Measurements from ENCODE around the gene ZNF784. TPM values are rescaled to one million over a fixed set of nuclear protein-coding genes. Genes with fewer than 3 reads are reported as not detected.

The ZNF784 gene
- total and polyA plus RNA-seq, 9 of the 15 experiments (the other 6 are each of a cell fraction or from before 2014, with no cell fraction given): 0.14 to 6.1 (median 2.1) TPM

GRCh38 chr19:55621205-55621672, 3.1 kb downstream of the ZNF784 start:
- in situ Hi-C loops (cut with MboI): loop anchor here (10.0 kb wide), 1 partner anchor 336 kb away; the partner anchor contains the start of genes BRSK1 and HSPBP1
- POLR2A ChIA-PET: interaction anchor here (1.0 to 2.0 kb wide), 2 partner anchors 15 to 22 kb away, joined by 4 to 11 read pairs; partner anchors contain the start of genes FIZ1 and ZNF865

More at GRCh38 chr19:55621205-55621672, 3.1 kb downstream of the ZNF784 start:
- no peak overlapping the region for H3K4me2 ChIP-seq (ENCODE audit: insufficient read depth, low read length)
- DNase-seq (ENCODE audit: extremely low read depth in 1 of 4, low spot score in 3 of 4) (peak in 1 of 4 experiments; percentile 6), ATAC-seq (no peak), FAIRE-seq (no peak)
- 83% methylated on average over 7 of the region's 9 CpGs for WGBS (ENCODE audit: insufficient coverage, low coverage, missing lambda C conversion rate)
- H2AFZ ChIP-seq (ENCODE audit: low read depth, low read length): no peak overlapping the region
- TF ChIP-seq POLR2G (IDR thresholded peaks at IDR 0.05; ENCODE audit: low read depth, low read length) (peak; percentile 11; the same call in 1 of the 2 replicates), ZBTB12 (CRISPR knock-in tag; IDR thresholded peaks at IDR 0.05) (no peak), MITF (IDR thresholded peaks at IDR 0.05) (no peak)
- H3K79me2 ChIP-seq (ENCODE audit: control insufficient read depth, insufficient read depth, low read length): peaks cover 7% of the 10 kb centered on the region; the same call in 2 of the 3 replicates
- H3K4me1 ChIP-seq (replicated peaks in 1 of 2; ENCODE audit: control insufficient read depth in 2 of 2, insufficient read depth in 2 of 2, low read length in 2 of 2): peaks cover 9 to 16% of the 10 kb centered on the region in 2 experiments; a peak in 4 of 5 replicates
- CTCF ChIA-PET (ENCODE audit: low intra/inter-chr PET ratio): no interaction called here
- no peaks in the 10 kb centered on the region; the same call in 1 of the 2 replicates for H4K20me1 ChIP-seq (replicated peaks; ENCODE audit: control insufficient read depth, insufficient read depth, low read length)
- no peak overlapping the region for H3K4me3 ChIP-seq
- no peak overlapping the region for H3K9ac ChIP-seq (ENCODE audit: insufficient read depth in 1 of 2, low read depth in 2 of 2, low read length in 2 of 2)
- BruUV-seq (replicated peaks): TSS peak; percentile 42
- H3K9me3 ChIP-seq (replicated peaks; ENCODE audit: control insufficient read depth, insufficient read depth, low read depth, low read length): no peaks in the 10 kb centered on the region
- H3K36me3 ChIP-seq (ENCODE audit: control insufficient read depth, insufficient read depth, low read length): peaks cover 22% of the 10 kb centered on the region; the same call in 2 of the 3 replicates
- intact Hi-C loops (cut with micrococcal nuclease): no loop called here
- no peak overlapping the region for H3K27ac ChIP-seq (ENCODE audit: extremely low read depth, low read depth, low read length)
- H3K9me1 ChIP-seq (ENCODE audit: control insufficient read depth, insufficient read depth, low read length): peaks cover 3% of the 10 kb centered on the region
- H3K27me3 ChIP-seq (ENCODE audit: control insufficient read depth in 2 of 2, insufficient read depth in 2 of 2, low read length in 2 of 2): no peaks in the 10 kb centered on the region

Measured in K562 (cell line).